Thymus (tissue), 11 donors: ENCODE results near the gene GALR2. TPM values are rescaled to one million over a fixed set of nuclear protein-coding genes. Genes with fewer than 3 reads are reported as not detected.

Experiments
- DNase-seq, 9 donors: peaks; one replicate each; pipeline ENCODE4 v3.0.0-alpha.2; 2013; ENCODE audit warnings: low spot score in 9 of 9, low read depth in 6 of 9, missing footprints in 1 of 9
- H3K27ac ChIP-seq, 2 donors: one replicate each; pipeline ENCODE4 v1.5.1; 2013; ENCODE audit warnings: control low read depth in 1 of 2, low read depth in 1 of 2, low read length in 1 of 2, mild to moderate bottlenecking in 1 of 2, moderate library complexity in 1 of 2
- H3K27me3 ChIP-seq, 2 donors: one replicate each; pipeline ENCODE4 v1.5.1; 2013; ENCODE audit warnings: low read length in 1 of 2; ENCODE audit not compliant: control insufficient read depth in 2 of 2, insufficient read depth in 1 of 2
- H3K36me3 ChIP-seq, 2 donors: one replicate each; pipeline ENCODE4 v1.5.1; 2013; ENCODE audit warnings: low read length in 1 of 2, mild to moderate bottlenecking in 1 of 2, moderate library complexity in 1 of 2; ENCODE audit not compliant: control insufficient read depth in 2 of 2, insufficient read depth in 2 of 2
- H3K4me1 ChIP-seq, 2 donors: one replicate each; pipeline ENCODE4 v1.5.1; 2013; ENCODE audit warnings: low read length in 2 of 2; ENCODE audit not compliant: control insufficient read depth in 2 of 2, insufficient read depth in 2 of 2
- H3K4me3 ChIP-seq, 2 donors: one replicate each; pipeline ENCODE4 v1.5.1; 2013; ENCODE audit warnings: low read length in 2 of 2, control low read depth in 1 of 2, mild to moderate bottlenecking in 1 of 2
- H3K9me3 ChIP-seq, 2 donors: one replicate each; pipeline ENCODE4 v1.5.1; 2013; ENCODE audit warnings: low read length in 1 of 2, mild to moderate bottlenecking in 1 of 2; ENCODE audit not compliant: control insufficient read depth in 2 of 2, insufficient read depth in 1 of 2
- WGBS: extraction: QIAGEN DNeasy Blood & Tissue Kit; methylation state at CpG from one replicate; pipeline ENCODE4 v1.1.7; 2013; 5-methylcytosine and 5-hydroxymethylcytosine counted together
- polyA plus RNA-seq: library from polyadenylated mRNA; stranded (reverse); fragments of 200-250 nt; gene quantifications from one replicate; pipeline ENCODE4 v1.2.3, GENCODE V29; 2013
- total RNA-seq: library from RNA; stranded (reverse); fragments of 120-200 nt; gene quantifications from one replicate; pipeline ENCODE4 v1.2.4, GENCODE V29; 2013
- donor health status: healthy.

Gene GALR2
- total and polyA plus RNA-seq, 2 donors: 0.09 TPM

- Histone ChIP-seq H3K4me3 (no peak overlapping the region), H3K9me3 (no peaks in the 10 kb centered on the region), H3K27ac (no peak overlapping the region), H3K27me3 (peaks cover 7 to 12% of the 10 kb centered on the region in 2 donors), H3K4me1 (peaks cover 3 to 13% of the 10 kb centered on the region in 2 donors), H3K36me3 (no peaks in the 10 kb centered on the region)
- WGBS: 95% methylated on average over 5 of the region's 5 CpGs
- no peak for DNase-seq
Measured at GRCh38 chr17:76125391-76125675, 50.8 kb downstream of the GALR2 start.

- Histone ChIP-seq H3K36me3 (no peaks in the 10 kb centered on the region), H3K4me1 (peaks cover 3 to 18% of the 10 kb centered on the region in 2 donors), H3K9me3 (no peaks in the 10 kb centered on the region), H3K4me3 (no peak overlapping the region), H3K27ac (no peak overlapping the region), H3K27me3 (peaks cover 7 to 15% of the 10 kb centered on the region in 2 donors)
- WGBS: 94% methylated on average over 1 of the region's 1 CpG
- no peak for DNase-seq
Measured at GRCh38 chr17:76125922-76126321, 51.3 kb downstream of the GALR2 start.

Other genes starting within 250 kb of the GALR2 start
- 43.2 TPM for gene UNC13D, start 230.4 kb upstream of the GALR2 start, total RNA-seq
- gene UNC13D, start 230.4 kb upstream of the GALR2 start, polyA plus RNA-seq: 59.1 TPM
- gene WBP2, start 219.4 kb upstream of the GALR2 start, total RNA-seq: 17.3 TPM
- gene WBP2, start 219.4 kb upstream of the GALR2 start, polyA plus RNA-seq: 96.9 TPM
- gene TRIM47, start 196.2 kb upstream of the GALR2 start, total RNA-seq: 12.6 TPM
- 22.8 TPM for gene TRIM47, start 196.2 kb upstream of the GALR2 start, polyA plus RNA-seq
- gene TRIM65, start 177.8 kb upstream of the GALR2 start, total RNA-seq: 14.4 TPM
- 20.2 TPM for gene TRIM65, start 177.8 kb upstream of the GALR2 start, polyA plus RNA-seq
- gene MRPL38, start 169.9 kb upstream of the GALR2 start, total RNA-seq: 30.5 TPM
- gene MRPL38, start 169.9 kb upstream of the GALR2 start, polyA plus RNA-seq: 78.6 TPM
- gene FBF1, start 133.7 kb upstream of the GALR2 start, total RNA-seq: 9.2 TPM
- gene FBF1, start 133.7 kb upstream of the GALR2 start, polyA plus RNA-seq: 18.7 TPM
- gene ACOX1, start 95.6 kb upstream of the GALR2 start, total RNA-seq: 23.5 TPM
- gene ACOX1, start 95.6 kb upstream of the GALR2 start, polyA plus RNA-seq: 15.9 TPM
- 10.4 TPM for gene TEN1, start 95.5 kb upstream of the GALR2 start, total RNA-seq
- 18.2 TPM for gene TEN1, start 95.5 kb upstream of the GALR2 start, polyA plus RNA-seq
- gene CDK3, start 73.9 kb upstream of the GALR2 start, total RNA-seq: 3.2 TPM
- gene CDK3, start 73.9 kb upstream of the GALR2 start, polyA plus RNA-seq: 31.8 TPM
- 0.33 TPM for gene EVPL, start 47.5 kb upstream of the GALR2 start, total RNA-seq
- 3.9 TPM for gene EVPL, start 47.5 kb upstream of the GALR2 start, polyA plus RNA-seq
- gene SRP68, start 2.3 kb upstream of the GALR2 start, total RNA-seq: 19.9 TPM
- gene SRP68, start 2.3 kb upstream of the GALR2 start, polyA plus RNA-seq: 47.6 TPM
- gene ZACN, start 4.4 kb downstream of the GALR2 start, total RNA-seq: 1.5 TPM
- gene ZACN, start 4.4 kb downstream of the GALR2 start, polyA plus RNA-seq: 10.3 TPM
- gene EXOC7, start 29.0 kb downstream of the GALR2 start, total RNA-seq: 71.9 TPM
- gene EXOC7, start 29.0 kb downstream of the GALR2 start, polyA plus RNA-seq: 64.6 TPM
- gene FOXJ1, start 66.5 kb downstream of the GALR2 start, total RNA-seq: 0.52 TPM
- gene FOXJ1, start 66.5 kb downstream of the GALR2 start, polyA plus RNA-seq: 0.75 TPM
- gene RNF157, start 165.7 kb downstream of the GALR2 start, total RNA-seq: 0.61 TPM
- 1.6 TPM for gene RNF157, start 165.7 kb downstream of the GALR2 start, polyA plus RNA-seq
- 42.5 TPM for gene UBALD2, start 190.6 kb downstream of the GALR2 start, total RNA-seq
- 48.1 TPM for gene UBALD2, start 190.6 kb downstream of the GALR2 start, polyA plus RNA-seq
- gene QRICH2, start 233.5 kb downstream of the GALR2 start, total RNA-seq: 1.1 TPM
- gene QRICH2, start 233.5 kb downstream of the GALR2 start, polyA plus RNA-seq: 7.3 TPM